Stimulated activated CD4-positive, alpha-beta T cell treated with anti-CD3 and anti-CD28 coated beads, Interleukin-2, amount 100 ng/mL, for 24 hours (primary cell): ENCODE data around the gene SMYD3.

Source experiments
- DNase-seq, 2 donors: peaks; one replicate each; pipeline ENCODE4 v3.0.0-alpha.2; 2020

The SMYD3 gene

GRCh38 chr1:246513619-246514343 is 6.7 kb upstream of the SMYD3 start:
- no peak for DNase-seq

GRCh38 chr1:246513041-246513440 is 6.0 kb upstream of the SMYD3 start:
- DNase-seq = no peak

DNA sequence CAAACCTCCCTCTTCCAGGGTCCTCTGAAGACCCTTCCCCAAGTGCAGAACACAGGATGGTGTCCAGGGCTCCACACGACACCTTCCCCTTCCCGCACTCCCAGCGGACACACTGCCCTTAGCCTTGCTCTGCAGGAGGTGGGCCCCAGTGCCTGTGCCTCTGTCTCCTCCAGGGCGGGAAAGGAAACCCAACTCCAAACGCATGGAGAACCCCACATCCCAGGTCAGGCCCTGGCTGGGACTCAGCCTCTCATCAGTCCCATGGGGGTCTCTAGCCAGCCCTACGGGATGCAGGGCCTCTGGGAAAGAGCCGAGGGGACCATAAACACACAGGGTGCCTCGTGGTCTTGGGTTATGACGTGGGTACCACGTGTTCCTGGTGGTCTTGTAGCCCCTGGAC is 5.6 kb upstream of the SMYD3 start:
- DNase-seq = no peak

- no peak for DNase-seq
These were observed 5.2 kb upstream of the SMYD3 start for GRCh38 chr1:246512230-246512629.

DNA sequence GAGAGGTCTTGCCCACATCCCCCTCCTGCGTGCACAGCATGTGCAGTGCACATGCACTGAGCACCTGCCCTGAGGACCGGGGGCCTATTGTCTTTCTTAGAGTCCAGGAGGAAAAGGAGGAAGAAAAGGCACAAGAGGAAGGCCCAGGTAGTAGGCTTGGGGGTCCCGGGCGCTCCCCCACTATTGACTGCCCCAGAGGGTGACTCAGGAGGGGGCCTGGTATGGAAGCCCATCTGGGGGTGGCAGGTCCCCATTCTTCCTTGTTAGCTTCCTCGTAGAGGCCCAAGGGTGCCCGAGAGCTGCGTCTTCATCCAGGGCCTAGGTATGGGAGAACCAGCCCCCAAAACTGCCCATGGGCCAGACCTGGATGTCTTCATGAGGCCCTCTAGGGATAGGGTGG is 4.1 kb upstream of the SMYD3 start:
- no peak for DNase-seq

DNA sequence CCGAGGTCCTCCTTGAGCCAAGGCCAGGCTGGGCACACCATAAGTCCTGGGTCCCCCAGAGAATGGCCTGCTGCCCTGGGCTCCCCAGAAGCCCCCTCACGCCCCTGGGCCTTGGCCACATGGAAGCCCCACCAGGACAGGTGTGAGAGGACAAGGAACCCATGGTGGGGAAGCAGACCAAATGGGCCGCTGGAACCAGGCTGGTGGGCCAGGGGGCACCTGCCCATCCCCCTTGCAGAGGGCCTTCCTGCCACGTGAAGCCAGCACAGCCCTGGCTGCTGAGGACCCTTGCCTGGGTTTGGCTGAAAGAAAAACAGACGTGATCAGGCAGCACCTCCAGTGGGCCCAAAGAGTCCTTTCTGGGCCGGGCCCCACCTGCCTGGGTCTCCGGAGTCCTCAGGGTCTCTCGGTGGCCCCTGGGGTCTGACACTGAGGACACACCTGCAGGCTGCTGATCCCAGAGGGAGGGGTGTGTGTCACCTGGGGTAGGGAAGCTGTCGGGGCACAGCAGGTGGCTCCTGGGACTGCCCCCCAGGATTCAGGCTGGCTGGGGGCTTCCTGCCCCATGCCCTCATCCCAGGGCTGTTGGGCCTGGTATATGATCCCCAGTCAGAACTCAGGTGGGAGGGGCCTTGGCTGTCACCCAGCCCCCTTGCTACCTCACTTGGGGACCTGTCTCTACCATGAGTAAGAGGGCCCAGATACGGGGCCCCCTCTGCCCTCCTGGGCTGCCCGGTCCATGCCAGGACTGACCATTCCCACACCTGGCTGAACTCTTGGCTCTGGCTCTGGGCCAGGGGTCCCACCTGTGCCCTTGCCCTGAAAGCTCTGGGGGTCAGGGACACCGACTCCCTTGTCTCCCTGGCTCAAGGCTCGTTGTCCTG is 3.3 kb upstream of the SMYD3 start:
- DNase-seq = no peak

DNA sequence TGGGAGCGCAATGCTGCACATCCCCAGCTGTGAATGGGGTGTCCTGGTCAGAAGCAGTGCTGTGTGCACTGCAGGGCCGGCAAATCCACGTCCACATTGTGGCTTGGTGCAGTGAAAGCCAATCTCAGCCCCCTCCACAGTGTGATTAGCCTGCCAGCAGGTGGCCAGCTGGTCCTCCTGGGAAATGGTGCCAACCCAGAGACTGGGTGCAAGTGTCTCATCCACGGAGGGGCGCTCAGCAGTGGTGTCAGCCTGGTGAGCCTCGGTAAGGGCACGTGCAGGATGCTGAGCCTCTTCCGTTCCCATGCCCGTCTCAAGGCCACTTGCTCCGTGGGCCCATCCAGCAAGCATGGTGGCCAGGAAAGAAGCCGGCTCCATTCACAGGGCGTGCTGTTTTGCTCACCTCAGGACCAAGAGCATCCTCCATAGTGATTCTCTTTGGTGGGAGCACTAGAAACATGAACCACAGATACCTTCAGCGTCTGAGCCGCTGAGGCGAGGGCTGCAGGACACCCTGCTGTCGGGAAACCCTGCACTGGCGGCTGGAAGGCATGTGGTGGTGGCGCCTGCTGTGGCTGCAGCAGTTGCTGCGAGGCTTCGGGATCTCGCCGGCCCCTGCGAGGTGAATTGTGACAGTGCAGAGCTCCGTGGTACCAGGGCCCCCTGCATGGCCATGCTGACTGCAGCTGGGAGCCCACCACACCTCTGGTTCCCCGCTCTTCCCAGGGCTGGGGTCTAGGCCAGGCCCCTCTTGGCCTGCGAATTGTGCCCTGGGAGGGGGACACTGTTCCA is 2.0 kb upstream of the SMYD3 start:
- no peak for DNase-seq

DNA sequence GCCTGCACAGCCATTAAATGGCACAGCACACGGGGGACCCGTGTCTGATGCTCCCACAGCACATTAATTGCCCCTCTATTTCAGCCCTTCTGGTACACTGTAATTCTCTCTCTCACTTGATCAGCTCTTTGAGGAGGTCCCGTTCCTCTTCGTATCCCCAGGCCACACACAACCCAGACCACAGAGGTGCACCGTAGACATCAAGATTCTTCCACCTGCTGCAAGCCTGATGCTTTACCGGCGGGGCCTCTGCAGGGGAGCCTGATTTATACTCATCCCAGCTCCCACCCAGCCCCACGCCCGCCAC is 759 bp downstream of the SMYD3 start:
- no peak for DNase-seq

DNA sequence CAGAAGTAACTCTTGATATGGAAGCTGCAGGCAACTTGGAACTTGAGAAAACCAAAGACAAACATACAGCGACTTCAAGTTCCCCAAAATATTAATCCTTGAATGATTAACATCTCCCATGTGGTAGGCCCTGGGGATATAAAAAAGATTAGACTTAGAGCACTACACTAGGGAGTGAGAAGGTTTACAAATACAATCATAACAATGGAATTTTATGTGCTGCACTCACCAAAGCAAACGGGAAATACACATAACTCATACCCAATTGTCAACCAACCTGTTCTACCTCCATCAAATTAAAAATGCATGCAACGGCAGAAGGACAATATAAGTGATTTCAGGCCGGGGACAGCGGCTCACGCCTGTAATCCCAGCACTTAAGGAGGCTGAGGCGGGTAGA is 3.7 kb downstream of the SMYD3 start:
- no peak for DNase-seq

DNA sequence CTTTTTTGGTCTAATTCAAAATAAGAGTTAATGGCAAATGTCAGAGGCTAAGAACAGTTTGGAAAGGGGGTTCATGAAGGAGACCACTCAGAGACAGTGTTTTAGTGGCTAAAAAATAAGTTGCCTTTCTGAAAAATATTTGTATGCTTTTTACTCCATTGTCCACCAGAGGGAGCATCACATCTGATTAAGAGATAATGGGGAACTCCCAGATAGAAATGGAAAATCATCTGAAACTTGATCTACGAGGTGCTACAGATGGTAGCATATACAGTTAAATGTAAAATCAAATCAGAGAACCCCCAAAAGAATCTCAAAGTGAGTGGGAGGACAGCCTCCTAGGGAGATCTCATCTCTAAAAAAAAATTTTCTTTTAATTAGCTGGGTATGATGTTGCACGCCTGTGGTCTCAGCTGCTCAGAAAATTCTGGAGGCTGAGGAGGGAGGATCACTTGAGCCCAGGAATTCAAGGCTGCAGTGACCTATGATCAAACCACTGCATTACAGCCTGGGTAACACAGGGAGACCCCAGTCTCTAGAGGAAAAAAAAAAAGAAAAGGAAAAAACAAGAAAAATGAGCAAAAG is 9.7 kb downstream of the SMYD3 start:
- DNase-seq = no peak

- DNase-seq = peak; percentile 47 to 55
These were observed 14.4 kb downstream of the SMYD3 start for GRCh38 chr1:246492611-246493245.

- DNase-seq = no peak
These were observed 15.5 kb downstream of the SMYD3 start for GRCh38 chr1:246491551-246492053.

DNA sequence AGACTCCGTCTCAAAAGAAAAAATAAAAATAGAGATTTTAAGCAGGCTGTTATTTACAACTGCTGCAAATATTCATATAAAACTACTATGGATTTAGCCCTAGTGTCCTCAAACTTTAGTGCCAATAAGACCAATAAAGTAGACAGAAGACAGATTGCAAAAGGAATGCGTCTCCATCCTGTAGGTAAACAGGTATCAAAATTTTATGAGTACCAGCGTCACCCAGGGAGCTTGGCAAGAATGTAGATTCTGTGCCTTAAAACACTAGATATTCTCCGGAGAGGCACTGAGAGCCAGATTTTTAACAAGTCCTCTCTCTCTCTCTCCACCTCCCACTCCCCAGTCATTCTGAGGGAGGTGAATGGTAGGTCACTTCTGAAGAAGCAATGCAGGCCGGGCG is 18.4 kb downstream of the SMYD3 start:
- no peak for DNase-seq

DNA sequence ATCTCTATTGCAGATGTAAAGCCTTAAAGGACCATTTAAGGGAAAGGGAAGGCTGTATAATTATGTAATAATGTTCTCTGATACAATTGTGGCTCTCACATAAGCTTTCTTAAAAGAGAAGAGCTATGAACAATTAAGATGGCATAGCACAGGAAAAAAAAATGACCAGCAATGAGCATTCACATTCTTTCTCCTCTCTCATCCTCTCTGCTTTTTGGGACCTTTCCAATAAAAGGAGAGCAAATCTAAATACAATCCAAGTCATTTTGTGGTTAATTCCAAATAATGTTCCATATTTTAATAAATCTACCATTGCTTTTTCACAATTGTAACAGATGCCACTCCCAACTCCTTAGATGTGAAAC is 23.5 kb downstream of the SMYD3 start:
- no peak for DNase-seq

GRCh38 chr1:246482805-246483568 is 24.1 kb downstream of the SMYD3 start:
- no peak for DNase-seq

DNA sequence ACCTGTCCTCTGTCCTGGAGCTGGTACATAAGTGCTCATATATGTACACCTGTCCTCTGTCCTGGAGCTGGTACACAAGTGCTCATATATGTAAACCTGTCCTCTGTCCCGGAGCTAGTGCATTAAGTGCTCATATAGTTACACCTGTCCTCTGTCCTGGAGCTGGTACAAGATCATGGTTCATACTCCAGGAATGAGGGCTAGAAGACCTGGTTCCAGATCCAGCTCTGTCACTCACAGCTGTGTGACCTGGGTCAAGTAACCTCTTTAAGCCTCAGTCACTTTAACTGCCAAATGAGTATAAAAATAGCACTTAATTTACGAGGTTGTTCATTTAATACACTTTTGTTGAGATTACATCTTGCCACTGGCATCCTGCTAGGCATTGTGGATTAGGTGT is 28.0 kb downstream of the SMYD3 start:
- DNase-seq = no peak

DNA sequence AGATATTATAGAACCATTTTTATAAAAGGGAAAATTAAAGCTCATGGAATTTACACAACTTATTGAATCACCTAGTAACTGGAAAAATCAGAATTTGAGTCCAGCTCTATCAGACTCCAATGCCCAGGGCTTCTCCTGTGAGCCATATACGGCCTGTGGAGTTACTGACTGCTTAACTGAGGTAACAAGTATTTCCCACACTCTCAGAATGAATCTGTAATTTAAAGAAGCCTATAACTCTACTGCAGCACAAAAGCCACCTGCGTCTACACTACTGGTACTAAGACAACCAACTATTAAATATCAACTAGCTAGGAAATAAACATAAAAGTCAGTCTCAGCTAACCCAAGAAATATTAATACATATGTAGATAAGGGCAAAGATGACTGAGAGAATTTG is 29.4 kb downstream of the SMYD3 start:
- DNase-seq = no peak

DNA sequence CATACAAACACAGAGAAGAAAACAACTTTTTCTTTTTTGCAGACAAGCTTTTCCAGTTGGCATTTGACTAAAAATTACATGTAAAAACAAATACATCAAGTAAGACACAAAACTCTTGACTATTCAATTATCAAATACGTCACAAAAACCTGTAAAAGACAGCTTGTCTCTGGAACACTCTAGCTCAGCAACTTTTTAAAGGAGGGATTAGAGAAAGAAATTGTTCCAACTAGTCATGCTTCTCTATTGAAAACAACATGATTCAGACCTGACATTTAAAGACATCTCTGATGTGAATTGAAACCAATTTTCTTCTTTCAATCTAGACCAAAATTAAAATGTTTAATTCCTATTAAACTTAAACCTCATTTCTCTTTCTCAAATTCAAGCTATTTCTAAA is 30.3 kb downstream of the SMYD3 start:
- no peak for DNase-seq

- DNase-seq = no peak
These were observed 35.4 kb downstream of the SMYD3 start for GRCh38 chr1:246471688-246472087.

DNA sequence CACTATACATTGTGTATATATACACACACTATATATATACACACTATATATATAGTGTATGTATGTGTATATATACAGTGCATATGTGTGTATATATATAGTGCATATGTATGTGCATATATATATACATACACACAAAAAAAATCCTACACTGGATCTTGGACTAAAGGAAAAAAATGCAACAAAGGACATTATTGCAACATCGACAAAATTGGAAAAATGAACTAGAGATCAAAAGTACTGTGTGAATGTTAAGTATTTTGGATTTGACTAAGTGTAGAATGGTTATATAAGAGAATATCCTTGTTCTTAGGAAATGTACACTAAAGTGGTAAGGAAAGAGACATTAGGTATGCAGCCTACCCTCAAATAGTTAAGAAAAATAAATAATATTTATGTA is 36.5 kb downstream of the SMYD3 start:
- DNase-seq = no peak

- DNase-seq = no peak
These were observed 44.1 kb downstream of the SMYD3 start for GRCh38 chr1:246462986-246463385.

DNA sequence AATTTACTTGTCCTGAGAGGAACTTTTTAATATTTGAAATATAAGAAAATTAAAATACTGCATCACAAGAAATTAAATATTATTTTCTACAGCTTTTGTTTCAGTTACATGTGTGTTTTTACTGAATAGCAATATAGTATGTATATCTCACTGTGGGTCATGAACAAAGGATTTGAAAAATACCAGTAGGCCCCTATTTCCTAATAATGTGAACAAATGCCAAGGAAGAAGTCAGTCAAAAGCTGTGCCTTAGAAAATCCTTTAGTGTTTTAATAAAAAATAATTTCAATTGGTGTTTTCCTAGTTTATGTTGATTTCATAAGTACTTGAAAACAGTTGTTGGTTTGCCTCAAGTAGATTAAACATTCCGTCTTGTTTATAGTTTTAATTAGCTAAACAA is 46.7 kb downstream of the SMYD3 start:
- no peak for DNase-seq
